DOHH2 (cell line): ENCODE results near the gene FCGR2B.

Experiments used
- H3F3A ChIP-seq: fragments of 200-600 bp; sonication (generic), shearing (Covaris generic); 2 replicates; pipeline ENCODE4 v1.6.0; 2016; ENCODE audit warnings: antibody characterized with exemption, mild to moderate bottlenecking; ENCODE audit not compliant: control insufficient read depth, insufficient read depth
- H3K27ac ChIP-seq: fragments of 200-600 bp; sonication (generic); 2 replicates; pipeline ENCODE4 v1.5.1; 2014; ENCODE audit warnings: low read depth, mild to moderate bottlenecking, low read length, moderate library complexity
- H3K27me3 ChIP-seq: fragments of 200-600 bp; sonication (generic); 2 replicates; pipeline ENCODE4 v1.6.1; 2014; ENCODE audit warnings: mild to moderate bottlenecking, low read length, mixed read lengths; ENCODE audit not compliant: control insufficient read depth
- H3K36me3 ChIP-seq: fragments of 200-600 bp; sonication (generic); 2 replicates; pipeline ENCODE4 v1.6.1; 2014; ENCODE audit warnings: mild to moderate bottlenecking, low read length, moderate library complexity, mixed read lengths; ENCODE audit not compliant: control insufficient read depth
- H3K4me1 ChIP-seq: fragments of 200-600 bp; sonication (generic); 2 replicates; pipeline ENCODE4 v1.6.1; 2014; ENCODE audit warnings: mild to moderate bottlenecking, low read length, mixed read lengths; ENCODE audit not compliant: control insufficient read depth
- H3K4me2 ChIP-seq: fragments of 200-600 bp; sonication (generic); 2 replicates; pipeline ENCODE4 v1.6.0; 2014; ENCODE audit warnings: mild to moderate bottlenecking, low read length, moderate library complexity
- H3K4me3 ChIP-seq: fragments of 200-600 bp; sonication (generic); 2 replicates; pipeline ENCODE4 v1.5.1; 2014; ENCODE audit warnings: mild to moderate bottlenecking, low read length, mixed read lengths
- H3K79me2 ChIP-seq: fragments of 200-600 bp; sonication (generic); 2 replicates; pipeline ENCODE4 v1.6.1; 2014; ENCODE audit warnings: mild to moderate bottlenecking, low read length, mixed read lengths; ENCODE audit not compliant: control insufficient read depth
- H3K9me2 ChIP-seq: fragments of 200-600 bp; sonication (generic); replicated peaks from 2 replicates; pipeline ENCODE4 v1.6.1; 2014; ENCODE audit warnings: mild to moderate bottlenecking, low read length, mixed read lengths; ENCODE audit not compliant: control insufficient read depth
- H3K9me3 ChIP-seq: fragments of 200-600 bp; sonication (generic); 2 replicates; pipeline ENCODE4 v1.6.1; 2014; ENCODE audit warnings: antibody characterized with exemption, low read length, mixed read lengths; ENCODE audit not compliant: control insufficient read depth, insufficient read depth
- H4K20me1 ChIP-seq: fragments of 200-600 bp; sonication (generic); 2 replicates; pipeline ENCODE4 v1.6.0; 2014; ENCODE audit warnings: low read depth, mild to moderate bottlenecking, antibody characterized with exemption, low read length, moderate library complexity; ENCODE audit not compliant: control insufficient read depth, insufficient read depth
- EZH2phosphoT487 ChIP-seq: fragments of 200-600 bp; sonication (generic); IDR thresholded peaks from 2 replicates; pipeline ENCODE4 v1.6.1; 2017; ENCODE audit warnings: borderline replicate concordance, mild to moderate bottlenecking, antibody characterized with exemption, low read length, moderate library complexity, mixed read lengths
- TF ChIP-seq, protein P1 (sequence below): fragments of 200-600 bp; sonication (generic); IDR thresholded peaks from one replicate; pipeline ENCODE4 v1.5.1; 2014; ENCODE audit warnings: antibody characterized with exemption, mild to moderate bottlenecking, low read depth, low read length; ENCODE audit not compliant: poor library complexity, severe bottlenecking

The FCGR2B gene

DNA sequence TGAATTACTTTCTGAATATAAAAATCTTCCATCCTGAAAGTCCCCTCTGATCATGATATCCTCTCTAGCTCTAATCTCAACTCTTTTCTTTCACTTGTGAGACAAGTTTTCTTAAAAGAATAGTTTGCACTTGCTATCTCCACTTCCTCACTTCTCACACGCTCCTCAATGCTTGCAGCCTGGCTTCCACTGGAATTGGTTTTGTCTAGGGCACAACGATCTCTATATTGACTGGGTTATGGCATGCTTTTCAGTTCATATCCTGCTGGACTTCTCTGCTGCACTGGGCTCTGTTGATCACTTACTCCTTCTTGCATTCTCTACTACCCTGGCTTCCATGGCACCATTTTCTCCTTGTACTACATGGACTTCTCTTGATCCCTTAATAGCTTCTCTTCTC is 44.6 kb downstream of the FCGR2B start:
- H3K9me2 ChIP-seq, result no peaks in the 10 kb centered on the region
- H4K20me1 ChIP-seq, result peaks cover 6% of the 10 kb centered on the region; the same call in 1 of the 2 replicates
- no peak for TF ChIP-seq EZH2phosphoT487
- TF ChIP-seq, protein P1, sequence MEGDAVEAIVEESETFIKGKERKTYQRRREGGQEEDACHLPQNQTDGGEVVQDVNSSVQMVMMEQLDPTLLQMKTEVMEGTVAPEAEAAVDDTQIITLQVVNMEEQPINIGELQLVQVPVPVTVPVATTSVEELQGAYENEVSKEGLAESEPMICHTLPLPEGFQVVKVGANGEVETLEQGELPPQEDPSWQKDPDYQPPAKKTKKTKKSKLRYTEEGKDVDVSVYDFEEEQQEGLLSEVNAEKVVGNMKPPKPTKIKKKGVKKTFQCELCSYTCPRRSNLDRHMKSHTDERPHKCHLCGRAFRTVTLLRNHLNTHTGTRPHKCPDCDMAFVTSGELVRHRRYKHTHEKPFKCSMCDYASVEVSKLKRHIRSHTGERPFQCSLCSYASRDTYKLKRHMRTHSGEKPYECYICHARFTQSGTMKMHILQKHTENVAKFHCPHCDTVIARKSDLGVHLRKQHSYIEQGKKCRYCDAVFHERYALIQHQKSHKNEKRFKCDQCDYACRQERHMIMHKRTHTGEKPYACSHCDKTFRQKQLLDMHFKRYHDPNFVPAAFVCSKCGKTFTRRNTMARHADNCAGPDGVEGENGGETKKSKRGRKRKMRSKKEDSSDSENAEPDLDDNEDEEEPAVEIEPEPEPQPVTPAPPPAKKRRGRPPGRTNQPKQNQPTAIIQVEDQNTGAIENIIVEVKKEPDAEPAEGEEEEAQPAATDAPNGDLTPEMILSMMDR, result no peak
- H3K36me3 ChIP-seq, result peaks cover 54% of the 10 kb centered on the region
- peaks cover 58% of the 10 kb centered on the region for H3K79me2 ChIP-seq
- peak overlapping the region; percentile 66 for H3K4me2 ChIP-seq
- H3K27ac ChIP-seq, result peak overlapping the region; percentile 90
- H3K9me3 ChIP-seq, result no peaks in the 10 kb centered on the region
- H3K27me3 ChIP-seq, result no peaks in the 10 kb centered on the region
- H3K4me3 ChIP-seq, result peak overlapping the region; percentile 96
- H3K4me1 ChIP-seq, result peaks cover 74% of the 10 kb centered on the region
- H3F3A ChIP-seq, result peaks cover 50% of the 10 kb centered on the region

DNA sequence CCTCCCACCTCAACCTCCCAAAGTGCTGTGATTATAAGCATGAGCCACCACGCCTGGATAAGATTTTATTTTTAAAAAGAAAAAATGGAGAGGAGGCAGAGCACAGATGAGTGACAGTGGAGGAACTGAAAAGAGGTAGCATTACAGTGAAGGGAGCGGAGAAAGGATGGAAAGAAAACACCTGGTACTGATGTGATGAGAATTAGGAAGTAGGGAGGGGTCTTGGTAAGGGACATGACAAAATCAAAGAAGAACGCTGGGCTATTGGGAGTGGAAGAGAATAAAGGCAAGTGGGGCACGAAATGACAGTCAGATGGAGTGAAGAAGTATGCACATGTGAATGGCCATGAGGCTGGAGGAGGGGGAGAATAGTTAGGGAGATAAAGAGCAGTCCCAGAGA is 46.4 kb downstream of the FCGR2B start:
- Histone ChIP-seq H3K27me3 (no peaks in the 10 kb centered on the region), H3K4me2 (peak overlapping the region; percentile 66), H3K9me3 (no peaks in the 10 kb centered on the region), H3F3A (peaks cover 60% of the 10 kb centered on the region), H3K4me3 (peak overlapping the region; percentile 96), H3K79me2 (peaks cover 59% of the 10 kb centered on the region), H3K9me2 (no peaks in the 10 kb centered on the region), H3K27ac (peak overlapping the region; percentile 90), H3K4me1 (peaks cover 78% of the 10 kb centered on the region), H3K36me3 (peaks cover 73% of the 10 kb centered on the region), H4K20me1 (peaks cover 6% of the 10 kb centered on the region; the same call in 1 of the 2 replicates)
- TF ChIP-seq, protein P1, result no peak
- TF ChIP-seq EZH2phosphoT487, result no peak

DNA sequence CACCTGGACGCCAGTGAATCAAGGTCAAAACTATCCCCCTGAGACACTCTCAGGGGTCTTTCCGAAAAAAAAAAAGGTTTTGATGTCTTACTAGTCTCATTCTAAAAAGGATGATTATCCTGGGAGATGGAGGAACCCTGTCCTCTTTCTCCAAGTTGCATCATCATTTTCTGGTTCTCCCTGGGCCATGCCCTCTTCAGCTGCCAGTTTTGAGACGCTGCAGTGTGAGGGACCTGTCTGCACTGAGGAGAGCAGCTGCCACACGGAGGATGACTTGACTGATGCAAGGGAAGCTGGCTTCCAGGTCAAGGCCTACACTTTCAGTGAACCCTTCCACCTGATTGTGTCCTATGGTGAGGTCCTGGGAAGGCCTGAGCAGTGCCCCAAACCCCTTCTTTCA is 47.6 kb downstream of the FCGR2B start:
- H3K9me2 ChIP-seq, result no peaks in the 10 kb centered on the region
- H3K36me3 ChIP-seq, result peaks cover 79% of the 10 kb centered on the region
- peak overlapping the region; percentile 90; the same call in 1 of the 2 replicates for H3K27ac ChIP-seq
- H3K4me2 ChIP-seq, result peak overlapping the region; percentile 66
- peaks cover 59% of the 10 kb centered on the region for H3K79me2 ChIP-seq
- TF ChIP-seq EZH2phosphoT487, result no peak
- TF ChIP-seq, protein P1, result no peak
- H4K20me1 ChIP-seq, result peaks cover 6% of the 10 kb centered on the region; the same call in 1 of the 2 replicates
- no peaks in the 10 kb centered on the region for H3K27me3 ChIP-seq
- peaks cover 72% of the 10 kb centered on the region for H3F3A ChIP-seq
- peak overlapping the region; percentile 96 for H3K4me3 ChIP-seq
- peaks cover 78% of the 10 kb centered on the region for H3K4me1 ChIP-seq
- H3K9me3 ChIP-seq, result no peaks in the 10 kb centered on the region
